Measurements from ENCODE around the gene HID1.

HID1 gene

DNA sequence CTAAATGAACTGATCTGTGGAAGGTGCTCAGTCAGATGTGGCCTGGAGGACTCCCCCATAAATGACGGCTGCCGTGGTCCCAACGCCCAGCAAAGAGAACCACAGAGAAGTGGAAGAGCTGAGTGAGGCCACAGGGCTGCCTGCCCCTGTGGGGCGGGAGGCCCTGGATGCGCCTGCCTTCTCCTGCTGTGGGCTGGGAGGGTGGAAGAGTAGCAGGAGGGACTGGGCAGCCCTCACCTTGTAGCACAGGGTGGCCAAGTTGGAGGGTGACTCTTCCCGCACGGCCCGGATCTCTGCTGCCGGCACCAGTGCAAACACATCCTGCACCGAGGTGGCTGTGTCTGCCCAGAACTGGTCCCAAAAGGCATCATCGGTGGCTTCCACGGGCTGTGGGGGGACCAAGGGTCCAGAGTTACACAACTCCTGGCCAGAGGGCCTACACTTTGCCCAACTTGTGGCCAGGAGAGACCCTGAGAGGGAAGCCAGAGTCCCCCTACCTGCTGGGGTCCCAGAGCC lies 8.3 kb downstream of the HID1 start:
- H3K27ac ChIP-seq (ENCODE audit: low read depth, low read length) = no peak overlapping the region
- 93% methylated on average over 12 of the region's 12 CpGs for WGBS

GRCh38 chr17:74963656-74964055 lies 8.9 kb downstream of the HID1 start:
- Histone ChIP-seq H3K4me3 (ENCODE audit: low read length) (no peak overlapping the region), H3K9me3 (ENCODE audit: insufficient read depth, low read depth, low read length) (no peaks in the 10 kb centered on the region), H3K4me1 (ENCODE audit: insufficient read depth, low read length) (0 out of 2 replicates have a peak, but pooled peaks cover 3% of the 10 kb centered on the region), H3K36me3 (ENCODE audit: insufficient read depth, low read length) (no peaks in the 10 kb centered on the region), H3K27ac (ENCODE audit: low read depth, low read length) (no peak overlapping the region), H3K9ac (ENCODE audit: low read depth, low read length) (no peak overlapping the region), H3K27me3 (ENCODE audit: insufficient read depth, low read length) (peaks cover 8% of the 10 kb centered on the region; the same call in 1 of the 2 replicates)
- WGBS = 78% methylated on average over 12 of the region's 12 CpGs

More for the DNA sequence above, 8.3 kb downstream of the HID1 start:
- no peak overlapping the region for H3K9ac ChIP-seq (ENCODE audit: low read depth, low read length)
- no peaks in the 10 kb centered on the region for H3K9me3 ChIP-seq (ENCODE audit: insufficient read depth, low read depth, low read length)
- H3K4me1 ChIP-seq (ENCODE audit: insufficient read depth, low read length) = 0 out of 2 replicates have a peak, but pooled peaks cover 3% of the 10 kb centered on the region
- H3K36me3 ChIP-seq (ENCODE audit: insufficient read depth, low read length) = no peaks in the 10 kb centered on the region
- H3K27me3 ChIP-seq (ENCODE audit: insufficient read depth, low read length) = 0 out of 2 replicates have a peak, but pooled peaks cover 2% of the 10 kb centered on the region
- H3K4me3 ChIP-seq (ENCODE audit: low read length) = no peak overlapping the region

- Histone ChIP-seq H3K4me3 (ENCODE audit: low read length) (no peak overlapping the region), H3K4me1 (ENCODE audit: insufficient read depth, low read length) (no peaks in the 10 kb centered on the region), H3K9ac (ENCODE audit: low read depth, low read length) (no peak overlapping the region), H3K27me3 (ENCODE audit: insufficient read depth, low read length) (peaks cover 14% of the 10 kb centered on the region), H3K9me3 (ENCODE audit: insufficient read depth, low read depth, low read length) (no peaks in the 10 kb centered on the region), H3K27ac (ENCODE audit: low read depth, low read length) (no peak overlapping the region), H3K36me3 (ENCODE audit: insufficient read depth, low read length) (no peaks in the 10 kb centered on the region)
- WGBS = 91% methylated on average over 18 of the region's 18 CpGs
Measured at GRCh38 chr17:74962622-74963394, 9.8 kb downstream of the HID1 start.

DNA sequence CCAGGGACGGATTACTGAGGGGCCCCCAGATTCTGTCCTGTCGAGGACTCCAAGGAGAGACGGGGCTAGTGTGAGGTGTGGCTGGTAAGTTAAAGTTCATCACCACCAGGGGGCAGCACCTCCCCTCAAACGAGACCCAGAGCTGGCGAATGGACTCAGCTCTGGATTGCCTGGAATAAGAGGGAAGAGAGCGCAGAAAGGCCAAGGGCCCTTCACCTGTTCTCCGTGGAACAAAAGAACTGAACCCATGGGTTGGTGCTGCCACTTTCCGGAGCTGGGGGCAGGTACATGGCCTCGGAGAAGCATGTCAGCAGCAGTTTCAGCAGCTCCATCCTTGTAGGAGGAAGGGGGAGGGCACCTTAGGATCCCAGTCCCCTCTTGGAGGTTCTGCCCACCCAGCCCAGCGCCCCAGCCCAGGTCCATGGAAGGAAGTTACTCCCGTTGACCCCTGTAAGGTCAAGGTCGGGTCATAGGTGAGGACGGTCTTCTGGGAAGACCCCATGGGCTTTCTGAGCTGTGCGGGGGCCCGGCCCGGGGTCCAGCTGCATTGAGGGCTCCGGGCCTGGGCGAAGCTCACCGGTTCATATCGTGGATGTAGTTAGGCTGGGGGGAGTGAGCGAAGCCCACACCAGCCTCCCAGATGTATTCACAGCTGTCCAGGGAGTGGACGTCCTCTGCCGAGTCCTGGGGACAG lies 10.8 kb downstream of the HID1 start:
- H3K9ac ChIP-seq (ENCODE audit: low read depth, low read length) = no peak overlapping the region
- H3K36me3 ChIP-seq (ENCODE audit: insufficient read depth, low read length) = no peaks in the 10 kb centered on the region
- no peak overlapping the region for H3K27ac ChIP-seq (ENCODE audit: low read depth, low read length)
- 60% methylated on average over 23 of the region's 23 CpGs for WGBS
- H3K4me3 ChIP-seq (ENCODE audit: low read length) = no peak overlapping the region
- no peaks in the 10 kb centered on the region for H3K9me3 ChIP-seq (ENCODE audit: insufficient read depth, low read depth, low read length)
- H3K4me1 ChIP-seq (ENCODE audit: insufficient read depth, low read length) = no peaks in the 10 kb centered on the region
- peaks cover 14% of the 10 kb centered on the region for H3K27me3 ChIP-seq (ENCODE audit: insufficient read depth, low read length)

DNA sequence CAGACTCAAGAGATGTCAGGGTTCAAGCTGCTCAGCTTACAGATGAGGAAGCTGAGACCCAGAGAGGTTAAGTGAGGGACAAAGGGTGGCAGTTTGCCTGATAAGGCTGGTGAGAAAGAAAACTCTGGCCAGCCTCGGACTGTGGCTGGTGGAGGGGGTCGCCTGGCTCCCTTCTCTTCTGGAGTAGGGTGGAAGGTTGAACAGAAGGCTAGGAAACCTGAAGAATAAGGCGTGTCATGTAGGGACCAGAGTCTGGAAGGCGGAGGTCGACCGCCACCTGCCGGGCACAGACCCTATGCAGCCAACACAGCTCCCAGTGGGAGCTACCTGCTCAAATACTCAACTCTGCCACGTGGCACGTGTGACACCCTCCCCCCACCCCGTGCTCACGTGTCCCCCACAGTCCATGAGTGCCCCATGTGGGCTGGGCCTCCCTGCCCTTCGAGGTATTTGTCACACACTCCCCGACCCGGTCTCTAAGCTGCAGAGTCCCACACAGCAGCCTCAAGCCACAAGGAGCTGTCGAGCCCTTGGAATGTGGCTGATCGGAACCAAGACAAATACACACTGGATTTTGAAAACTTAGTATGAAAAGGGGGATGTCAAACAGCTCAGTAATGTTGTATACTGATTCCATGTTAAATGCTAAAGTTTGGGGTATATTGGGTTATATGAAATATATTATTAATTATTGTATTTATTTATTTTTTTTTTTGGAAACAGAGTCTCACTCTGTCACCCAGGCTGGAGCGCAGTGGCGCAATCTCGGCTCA lies 11.8 kb downstream of the HID1 start:
- Histone ChIP-seq H3K36me3 (ENCODE audit: insufficient read depth, low read length) (no peaks in the 10 kb centered on the region), H3K27me3 (ENCODE audit: insufficient read depth, low read length) (peaks cover 14% of the 10 kb centered on the region), H3K4me1 (ENCODE audit: insufficient read depth, low read length) (no peaks in the 10 kb centered on the region), H3K9me3 (ENCODE audit: insufficient read depth, low read depth, low read length) (no peaks in the 10 kb centered on the region), H3K4me3 (ENCODE audit: low read length) (no peak overlapping the region), H3K27ac (ENCODE audit: low read depth, low read length) (no peak overlapping the region), H3K9ac (ENCODE audit: low read depth, low read length) (no peak overlapping the region)
- 35% methylated on average over 19 of the region's 19 CpGs for WGBS

DNA sequence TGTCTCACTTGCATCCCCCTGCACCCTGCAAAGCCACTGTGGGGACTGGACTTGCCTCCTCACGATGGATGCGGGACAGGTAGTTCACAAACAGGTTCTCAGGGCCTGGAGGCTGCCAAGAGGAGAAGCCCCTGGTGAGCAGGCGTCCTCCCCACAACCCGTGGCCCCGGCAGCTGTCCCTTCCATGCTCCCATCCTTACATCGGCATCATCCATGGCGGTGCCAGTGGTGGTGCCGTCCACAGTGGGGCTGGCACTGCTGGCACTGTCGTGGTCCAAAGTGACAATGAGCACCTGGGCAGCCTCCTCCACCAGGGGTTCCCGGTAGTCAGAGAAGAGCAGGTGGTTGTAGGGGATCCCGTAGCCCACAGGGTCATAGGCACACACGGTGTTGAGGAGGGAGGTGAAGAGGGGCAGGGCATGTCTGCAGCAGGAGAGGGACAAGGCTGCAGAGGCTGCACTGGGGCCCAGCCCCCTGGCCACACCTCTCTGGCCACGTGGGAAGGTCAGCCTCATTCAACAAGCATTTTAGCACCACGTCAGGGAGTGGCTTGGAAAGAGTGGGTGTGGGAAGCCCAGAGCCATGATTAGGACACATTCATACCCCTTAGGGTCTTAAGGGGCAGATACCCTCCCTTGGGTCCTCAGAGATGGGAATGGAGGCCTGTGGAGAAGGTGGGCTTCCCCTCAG lies 12.6 kb downstream of the HID1 start:
- 75% methylated on average over 14 of the region's 14 CpGs for WGBS

DNA sequence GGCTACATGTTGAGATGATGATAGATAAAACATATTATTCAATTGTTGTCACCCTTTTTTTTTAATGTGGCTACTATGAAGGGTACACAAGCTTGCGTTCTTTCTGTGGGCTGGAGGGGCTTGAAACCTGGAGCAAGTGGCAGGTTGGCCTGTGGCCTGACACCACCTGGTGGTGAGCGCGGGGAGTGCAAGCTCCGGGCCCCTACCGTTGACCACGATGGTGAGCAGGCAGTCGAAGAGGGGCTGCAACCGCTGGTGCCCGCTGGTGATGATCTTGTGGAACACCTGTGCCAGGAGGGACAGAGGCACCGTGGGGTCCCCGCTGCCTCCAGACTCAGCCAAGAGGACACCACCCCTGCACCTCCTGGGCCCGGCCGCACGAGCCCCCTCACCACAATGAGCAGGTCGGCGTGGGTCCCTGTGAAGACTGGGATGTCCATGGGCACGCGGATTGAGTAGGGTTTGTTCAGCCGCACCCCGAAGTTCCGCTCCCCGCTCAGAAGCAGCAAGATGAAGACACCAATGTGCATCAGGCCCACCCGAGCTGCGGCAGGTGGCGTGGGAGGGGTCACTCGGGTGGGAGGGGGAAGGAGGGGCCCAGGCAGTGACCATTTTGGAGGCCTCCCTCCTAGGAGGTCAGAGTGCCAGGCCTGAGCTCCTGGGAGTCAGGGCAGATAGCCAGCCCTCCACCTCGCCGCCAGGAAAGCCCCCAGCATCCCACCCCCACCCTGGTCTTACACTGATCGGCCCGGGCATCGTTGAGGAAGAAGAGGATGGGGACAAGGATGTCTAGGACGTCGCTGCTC lies 14.4 kb downstream of the HID1 start:
- H3K4me1 ChIP-seq (ENCODE audit: insufficient read depth, low read length) = no peaks in the 10 kb centered on the region
- WGBS = 50% methylated on average over 31 of the region's 33 CpGs

More for the DNA sequence above, 12.6 kb downstream of the HID1 start:
- no peaks in the 10 kb centered on the region for H3K4me1 ChIP-seq (ENCODE audit: insufficient read depth, low read length)
- no peak overlapping the region for H3K9ac ChIP-seq (ENCODE audit: low read depth, low read length)
- H3K36me3 ChIP-seq (ENCODE audit: insufficient read depth, low read length) = no peaks in the 10 kb centered on the region
- H3K9me3 ChIP-seq (ENCODE audit: insufficient read depth, low read depth, low read length) = no peaks in the 10 kb centered on the region
- H3K27me3 ChIP-seq (ENCODE audit: insufficient read depth, low read length) = peaks cover 14% of the 10 kb centered on the region
- no peak overlapping the region for H3K27ac ChIP-seq (ENCODE audit: low read depth, low read length)
- H3K4me3 ChIP-seq (ENCODE audit: low read length) = no peak overlapping the region

DNA sequence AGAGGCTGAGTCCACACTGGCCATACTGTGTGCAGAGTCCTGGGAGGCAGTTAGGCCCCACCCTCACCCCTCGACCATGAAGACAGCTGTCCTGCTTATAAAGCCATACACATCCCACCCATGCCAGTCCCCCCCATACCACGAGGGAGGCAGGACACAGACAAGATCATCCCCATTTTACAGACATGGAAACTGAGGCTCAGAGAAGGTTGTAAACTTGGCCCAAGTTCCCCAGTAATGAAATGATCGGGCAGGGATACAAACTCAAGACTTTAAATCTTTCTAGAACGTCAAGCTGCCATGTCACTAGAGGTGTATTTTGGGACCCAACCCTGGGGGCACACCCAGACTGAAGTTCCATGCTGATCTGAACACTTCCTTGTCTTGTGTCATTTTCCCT lies 16.5 kb downstream of the HID1 start:
- no peak overlapping the region for H3K9ac ChIP-seq (ENCODE audit: low read depth, low read length)
- 78% methylated on average over 4 of the region's 4 CpGs for WGBS
- no peak overlapping the region for H3K4me3 ChIP-seq (ENCODE audit: low read length)
- H3K27me3 ChIP-seq (ENCODE audit: insufficient read depth, low read length) = peaks cover 14% of the 10 kb centered on the region
- no peaks in the 10 kb centered on the region; the same call in 1 of the 2 replicates for H3K4me1 ChIP-seq (ENCODE audit: insufficient read depth, low read length)
- no peak overlapping the region for H3K27ac ChIP-seq (ENCODE audit: low read depth, low read length)
- H3K9me3 ChIP-seq (ENCODE audit: insufficient read depth, low read depth, low read length) = no peaks in the 10 kb centered on the region
- H3K36me3 ChIP-seq (ENCODE audit: insufficient read depth, low read length) = no peaks in the 10 kb centered on the region

More for the DNA sequence above, 14.4 kb downstream of the HID1 start:
- Histone ChIP-seq H3K27me3 (ENCODE audit: insufficient read depth, low read length) (peaks cover 14% of the 10 kb centered on the region), H3K4me3 (ENCODE audit: low read length) (no peak overlapping the region), H3K9ac (ENCODE audit: low read depth, low read length) (no peak overlapping the region), H3K27ac (ENCODE audit: low read depth, low read length) (no peak overlapping the region), H3K9me3 (ENCODE audit: insufficient read depth, low read depth, low read length) (no peaks in the 10 kb centered on the region), H3K36me3 (ENCODE audit: insufficient read depth, low read length) (no peaks in the 10 kb centered on the region)

GRCh38 chr17:74954665-74955421 lies 17.7 kb downstream of the HID1 start:
- Histone ChIP-seq H3K4me1 (ENCODE audit: insufficient read depth, low read length) (no peaks in the 10 kb centered on the region; the same call in 1 of the 2 replicates), H3K27me3 (ENCODE audit: insufficient read depth, low read length) (peaks cover 14% of the 10 kb centered on the region)

More at GRCh38 chr17:74954665-74955421, 17.7 kb downstream of the HID1 start:
- Histone ChIP-seq H3K9ac (ENCODE audit: low read depth, low read length) (no peak overlapping the region), H3K27ac (ENCODE audit: low read depth, low read length) (no peak overlapping the region), H3K9me3 (ENCODE audit: insufficient read depth, low read depth, low read length) (no peaks in the 10 kb centered on the region), H3K36me3 (ENCODE audit: insufficient read depth, low read length) (no peaks in the 10 kb centered on the region), H3K4me3 (ENCODE audit: low read length) (no peak overlapping the region)
- 72% methylated on average over 13 of the region's 13 CpGs for WGBS
